AG10803 (cell line): ENCODE results near the gene PDS5B.

ENCODE experiments used
- DNase-seq: peaks from one replicate; pipeline ENCODE4 v3.0.0; 2010; ENCODE audit warnings: low read depth
- H3K4me3 ChIP-seq: 2 replicates; pipeline ENCODE4 v1.5.1; 2011; ENCODE audit warnings: mild to moderate bottlenecking, low read length, control low read depth
- TF ChIP-seq, protein P1 (sequence below): conservative IDR thresholded peaks from 2 replicates; pipeline ENCODE4 v1.5.1; 2011; ENCODE audit warnings: mild to moderate bottlenecking, low read length, control low read depth, inconsistent platforms

Gene PDS5B, protein sequence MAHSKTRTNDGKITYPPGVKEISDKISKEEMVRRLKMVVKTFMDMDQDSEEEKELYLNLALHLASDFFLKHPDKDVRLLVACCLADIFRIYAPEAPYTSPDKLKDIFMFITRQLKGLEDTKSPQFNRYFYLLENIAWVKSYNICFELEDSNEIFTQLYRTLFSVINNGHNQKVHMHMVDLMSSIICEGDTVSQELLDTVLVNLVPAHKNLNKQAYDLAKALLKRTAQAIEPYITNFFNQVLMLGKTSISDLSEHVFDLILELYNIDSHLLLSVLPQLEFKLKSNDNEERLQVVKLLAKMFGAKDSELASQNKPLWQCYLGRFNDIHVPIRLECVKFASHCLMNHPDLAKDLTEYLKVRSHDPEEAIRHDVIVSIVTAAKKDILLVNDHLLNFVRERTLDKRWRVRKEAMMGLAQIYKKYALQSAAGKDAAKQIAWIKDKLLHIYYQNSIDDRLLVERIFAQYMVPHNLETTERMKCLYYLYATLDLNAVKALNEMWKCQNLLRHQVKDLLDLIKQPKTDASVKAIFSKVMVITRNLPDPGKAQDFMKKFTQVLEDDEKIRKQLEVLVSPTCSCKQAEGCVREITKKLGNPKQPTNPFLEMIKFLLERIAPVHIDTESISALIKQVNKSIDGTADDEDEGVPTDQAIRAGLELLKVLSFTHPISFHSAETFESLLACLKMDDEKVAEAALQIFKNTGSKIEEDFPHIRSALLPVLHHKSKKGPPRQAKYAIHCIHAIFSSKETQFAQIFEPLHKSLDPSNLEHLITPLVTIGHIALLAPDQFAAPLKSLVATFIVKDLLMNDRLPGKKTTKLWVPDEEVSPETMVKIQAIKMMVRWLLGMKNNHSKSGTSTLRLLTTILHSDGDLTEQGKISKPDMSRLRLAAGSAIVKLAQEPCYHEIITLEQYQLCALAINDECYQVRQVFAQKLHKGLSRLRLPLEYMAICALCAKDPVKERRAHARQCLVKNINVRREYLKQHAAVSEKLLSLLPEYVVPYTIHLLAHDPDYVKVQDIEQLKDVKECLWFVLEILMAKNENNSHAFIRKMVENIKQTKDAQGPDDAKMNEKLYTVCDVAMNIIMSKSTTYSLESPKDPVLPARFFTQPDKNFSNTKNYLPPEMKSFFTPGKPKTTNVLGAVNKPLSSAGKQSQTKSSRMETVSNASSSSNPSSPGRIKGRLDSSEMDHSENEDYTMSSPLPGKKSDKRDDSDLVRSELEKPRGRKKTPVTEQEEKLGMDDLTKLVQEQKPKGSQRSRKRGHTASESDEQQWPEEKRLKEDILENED (N-terminal part only)

DNA sequence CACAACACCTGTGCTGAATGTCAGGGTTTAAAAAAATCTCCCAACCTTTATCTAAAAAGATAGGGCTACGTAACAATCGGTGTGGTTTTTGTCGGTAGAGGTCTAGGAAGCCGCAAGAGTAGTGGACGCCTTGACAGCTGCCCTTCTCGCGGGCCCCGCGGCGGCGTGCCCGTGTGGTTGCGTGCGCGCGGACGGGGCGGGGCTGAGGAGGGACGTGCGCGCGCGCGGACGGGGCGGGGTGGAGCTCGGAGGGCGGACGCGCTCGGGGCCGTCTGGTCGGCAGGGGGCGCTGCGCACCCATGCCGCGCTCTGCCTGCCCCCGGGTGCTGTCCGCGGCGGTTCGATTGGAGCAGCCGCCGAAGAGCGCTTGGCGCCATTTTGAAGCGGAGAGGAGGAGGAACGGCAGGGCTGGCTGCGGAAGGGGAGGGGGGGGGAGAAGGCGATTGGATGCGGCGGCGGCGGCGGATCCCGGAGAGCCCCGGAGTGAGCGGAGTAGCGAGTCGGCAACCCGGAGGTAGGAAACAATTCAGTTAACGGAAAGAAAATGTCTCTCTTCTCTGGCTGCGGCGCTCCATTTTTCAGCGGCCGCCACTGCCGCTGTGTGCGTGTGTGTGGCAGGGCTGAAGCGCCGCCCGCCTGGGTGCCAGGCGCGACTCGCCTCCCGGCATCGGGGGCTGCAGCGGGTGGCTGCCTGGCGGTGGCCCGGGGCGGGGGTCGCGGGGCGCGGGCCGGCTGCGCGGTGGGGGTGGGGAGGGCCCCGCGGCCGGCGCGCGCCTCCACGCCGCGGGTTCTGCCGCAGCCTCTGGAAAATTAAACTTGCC is at the start of gene PDS5B:
Gene PDS5B, plus strand, starts transcription at position 373 of the 821 bp plus-strand sequence. CDS start 62,321 bp downstream, outside the sequence.
- TF ChIP-seq, protein P1, sequence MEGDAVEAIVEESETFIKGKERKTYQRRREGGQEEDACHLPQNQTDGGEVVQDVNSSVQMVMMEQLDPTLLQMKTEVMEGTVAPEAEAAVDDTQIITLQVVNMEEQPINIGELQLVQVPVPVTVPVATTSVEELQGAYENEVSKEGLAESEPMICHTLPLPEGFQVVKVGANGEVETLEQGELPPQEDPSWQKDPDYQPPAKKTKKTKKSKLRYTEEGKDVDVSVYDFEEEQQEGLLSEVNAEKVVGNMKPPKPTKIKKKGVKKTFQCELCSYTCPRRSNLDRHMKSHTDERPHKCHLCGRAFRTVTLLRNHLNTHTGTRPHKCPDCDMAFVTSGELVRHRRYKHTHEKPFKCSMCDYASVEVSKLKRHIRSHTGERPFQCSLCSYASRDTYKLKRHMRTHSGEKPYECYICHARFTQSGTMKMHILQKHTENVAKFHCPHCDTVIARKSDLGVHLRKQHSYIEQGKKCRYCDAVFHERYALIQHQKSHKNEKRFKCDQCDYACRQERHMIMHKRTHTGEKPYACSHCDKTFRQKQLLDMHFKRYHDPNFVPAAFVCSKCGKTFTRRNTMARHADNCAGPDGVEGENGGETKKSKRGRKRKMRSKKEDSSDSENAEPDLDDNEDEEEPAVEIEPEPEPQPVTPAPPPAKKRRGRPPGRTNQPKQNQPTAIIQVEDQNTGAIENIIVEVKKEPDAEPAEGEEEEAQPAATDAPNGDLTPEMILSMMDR, result peak; percentile 46
- H3K4me3 ChIP-seq, result peak within 1 kb of the TSS; percentile 87
- DNase-seq, result peak; percentile 95

DNA sequence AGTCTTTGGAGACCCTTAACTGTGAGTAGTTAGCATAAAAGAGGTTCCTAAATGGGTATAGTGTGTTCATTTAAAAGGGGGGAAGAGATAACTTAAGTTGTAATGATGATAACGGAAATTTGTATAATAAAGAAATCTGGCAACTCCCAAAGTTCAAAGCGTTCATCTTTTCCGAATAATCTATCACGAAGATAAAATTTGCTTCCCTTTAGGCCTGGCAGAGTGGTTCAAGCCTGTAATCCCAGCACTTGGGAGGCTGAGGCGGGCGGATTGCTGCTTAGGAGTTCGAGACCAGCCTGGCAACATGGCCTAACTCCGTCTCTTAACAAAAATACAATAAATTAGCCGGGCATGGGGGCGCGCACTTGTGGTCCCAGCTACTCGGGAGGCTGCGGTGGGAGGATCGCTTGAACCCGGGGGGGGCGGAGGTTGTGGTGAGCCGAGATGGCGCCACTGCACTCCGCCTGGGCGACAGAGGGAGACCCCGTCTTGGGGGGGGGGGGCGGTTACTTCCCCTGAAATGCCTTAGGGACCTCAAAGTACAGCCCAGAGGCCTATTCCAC is 48.6 kb upstream of the PDS5B start:
- peak overlapping the region; percentile 98 for H3K4me3 ChIP-seq
- peak; percentile 24 for DNase-seq
- TF ChIP-seq, protein P1, result no peak

DNA sequence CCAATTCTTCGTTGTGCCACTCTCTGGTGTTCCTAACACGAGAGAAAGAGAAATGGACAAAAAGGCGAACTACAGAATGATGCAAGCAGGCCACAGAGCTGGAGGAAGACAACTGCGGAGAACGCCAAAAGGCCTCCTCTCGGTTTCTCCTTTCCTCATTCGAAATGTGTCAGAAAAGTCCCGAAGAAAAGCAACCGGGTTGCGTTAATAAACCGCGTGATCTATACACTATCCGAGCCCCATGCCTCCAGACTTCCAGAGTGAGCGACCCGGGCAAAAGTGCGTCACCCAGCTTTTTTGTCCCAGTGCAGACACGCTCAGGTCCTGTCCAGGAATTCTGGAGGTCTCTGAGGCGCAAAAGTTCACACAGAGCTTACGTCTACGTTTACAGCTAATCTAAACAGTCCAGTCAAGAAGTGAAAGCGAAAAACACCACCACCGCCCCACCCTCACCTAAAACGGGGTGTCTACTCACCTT is 48.1 kb upstream of the PDS5B start:
- peak; percentile 41 for DNase-seq
- TF ChIP-seq, protein P1, result no peak
- peak overlapping the region; percentile 98 for H3K4me3 ChIP-seq

DNA sequence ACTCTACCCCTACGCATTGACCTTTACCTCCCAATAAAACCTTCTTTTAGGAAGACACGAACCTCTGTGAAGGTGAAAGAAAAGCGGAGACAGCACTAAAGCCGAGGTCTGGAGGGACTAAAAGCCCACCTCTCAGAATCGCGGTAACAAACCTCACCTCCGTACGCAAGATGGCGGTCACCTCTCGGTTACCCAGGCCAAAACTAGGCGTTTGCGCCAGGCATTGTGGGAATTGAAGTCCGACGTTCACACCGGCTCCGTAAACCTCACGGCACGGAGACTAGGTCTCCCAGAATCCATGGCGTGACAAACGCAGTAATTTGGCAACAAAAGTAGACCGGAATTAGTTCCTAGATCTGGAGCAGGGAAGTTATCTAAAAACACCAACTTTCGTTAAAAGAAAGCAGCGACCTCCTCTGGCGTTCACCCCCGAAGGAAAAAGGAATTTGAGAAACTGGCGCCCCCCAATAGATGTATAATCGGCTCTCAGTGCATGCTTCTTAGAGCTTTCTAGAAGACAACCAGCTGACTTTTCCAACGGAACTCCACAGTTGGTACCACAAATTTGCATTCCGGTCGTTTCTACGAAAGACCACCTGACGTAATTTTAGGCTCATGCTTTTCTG is 47.5 kb upstream of the PDS5B start, which contains the start of gene N4BP2L2:
Gene N4BP2L2, minus strand, starts transcription at position 175 of the 626 bp plus-strand sequence. CDS start 1,768 bp downstream, outside the sequence.
- TF ChIP-seq, protein P1, result peak; percentile 53
- H3K4me3 ChIP-seq, result peak within 1 kb of the TSS; percentile 98
- peak; percentile 98 for DNase-seq

DNA sequence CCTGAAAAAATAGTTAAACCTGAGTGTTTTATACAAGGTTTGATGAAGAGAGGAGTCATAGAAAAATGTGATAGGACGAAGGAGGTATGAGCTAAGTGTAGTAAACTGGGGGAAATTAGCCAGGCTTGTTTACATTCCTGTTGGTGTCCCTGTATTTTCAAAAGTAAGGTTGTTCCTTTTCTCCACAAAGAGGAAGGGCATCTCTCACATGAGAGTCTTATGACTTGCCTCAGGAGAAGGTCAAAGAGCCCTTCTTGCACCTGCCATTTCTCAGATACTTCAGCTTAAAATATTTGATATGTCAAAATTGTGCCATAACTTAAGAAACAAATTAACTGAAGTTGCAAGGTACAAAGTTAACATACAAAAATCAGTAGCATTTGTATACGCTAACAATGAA is 44.0 kb upstream of the PDS5B start:
- DNase-seq, result no peak
- TF ChIP-seq, protein P1, result no peak
- no peak overlapping the region for H3K4me3 ChIP-seq
